Measurements from ENCODE around the gene ADCY2.

Gene ADCY2

DNA sequence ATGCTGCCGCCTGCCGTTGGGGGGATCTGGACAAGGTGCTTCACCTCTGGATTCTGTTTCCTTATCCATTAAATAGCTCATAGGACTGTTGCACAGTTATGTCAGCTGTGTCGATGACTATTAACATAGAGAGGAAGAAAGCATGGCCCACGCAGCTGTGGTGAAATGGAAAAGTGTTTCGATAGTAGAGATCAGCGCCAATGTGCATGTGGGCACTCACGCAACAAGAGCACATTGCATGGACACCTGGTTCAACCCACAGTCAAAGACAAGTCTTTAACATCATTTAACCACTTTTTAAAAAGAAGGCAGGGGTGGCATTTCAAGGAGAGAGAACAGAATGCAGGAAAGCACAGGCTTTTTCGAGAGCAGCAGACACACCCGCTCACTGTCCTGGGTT is 107.6 kb downstream of the ADCY2 start (continued):
- no peak for TF ChIP-seq HIC1 (tag by site-specific recombination; IDR thresholded peaks at IDR 0.05)
- TF ChIP-seq ZNF211 (tag by site-specific recombination; IDR thresholded peaks at IDR 0.05; ENCODE audit: low read depth) = no peak

DNA sequence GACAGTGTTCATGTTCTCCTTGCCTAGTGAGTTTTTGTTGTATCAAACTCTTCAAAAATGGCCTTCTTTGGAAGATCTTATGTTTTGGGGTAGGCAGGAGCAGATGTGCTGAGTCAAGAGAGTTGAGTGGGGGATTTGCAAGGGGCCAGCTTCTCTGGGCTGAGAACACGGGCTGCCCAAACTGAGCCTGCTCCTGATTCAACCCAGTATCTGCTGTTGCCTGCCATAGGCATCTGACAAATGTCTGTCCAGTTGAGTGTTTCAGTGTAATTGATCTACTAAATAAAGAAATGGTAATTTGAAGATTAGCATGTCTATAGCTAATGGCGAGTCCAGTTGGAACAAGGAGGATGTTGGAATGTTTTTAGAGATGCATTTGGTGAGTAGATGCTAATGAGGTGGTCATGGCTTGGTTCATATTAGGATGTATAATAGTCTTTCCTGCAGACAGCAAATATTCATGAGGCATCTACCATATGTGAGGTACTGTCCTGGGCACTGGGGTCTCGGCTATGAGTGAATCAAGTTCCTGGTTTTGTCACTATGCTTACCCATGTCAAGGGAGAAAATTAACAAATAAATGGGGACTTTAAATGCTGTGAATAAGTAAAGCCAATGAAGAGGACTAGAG is 119.5 kb downstream of the ADCY2 start:
- no peak overlapping the region for H3K4me3 ChIP-seq (ENCODE audit: low read depth, low read length)
- H3K4me1 ChIP-seq (ENCODE audit: control insufficient read depth, insufficient read depth, low read length) = no peaks in the 10 kb centered on the region
- H3K36me3 ChIP-seq (ENCODE audit: control insufficient read depth in 2 of 2, insufficient read depth in 1 of 2, low read length in 2 of 2) = no peaks in the 10 kb centered on the region
- TF ChIP-seq ZXDB (tag by site-specific recombination; IDR thresholded peaks at IDR 0.05) (no peak), ZNF544 (tag by site-specific recombination; IDR thresholded peaks at IDR 0.05) (no peak), ZNF19 (tag by site-specific recombination; IDR thresholded peaks at IDR 0.05; ENCODE audit: low read depth) (no peak), ZNF248 (tag by site-specific recombination; IDR thresholded peaks at IDR 0.05) (no peak), ZNF548 (tag by site-specific recombination; IDR thresholded peaks at IDR 0.05) (no peak), ZNF473 (tag by site-specific recombination; IDR thresholded peaks at IDR 0.05) (no peak), ZBTB17 (tag by site-specific recombination; IDR thresholded peaks at IDR 0.05) (no peak), ZNF530 (tag by site-specific recombination; IDR thresholded peaks at IDR 0.05; ENCODE audit: low read depth) (no peak)
- CTCF ChIA-PET = no interaction called here
- POLR2A ChIA-PET = no interaction called here
- no peaks in the 10 kb centered on the region for H3K9me3 ChIP-seq (ENCODE audit: control insufficient read depth, insufficient read depth, low read depth, low read length)
- H3K27ac ChIP-seq (ENCODE audit: extremely low read depth, low read depth, low read length) = no peak overlapping the region

- no peaks in the 10 kb centered on the region for H3K9me3 ChIP-seq (ENCODE audit: control insufficient read depth, insufficient read depth, low read depth, low read length)
- ChIA-PET CTCF (interaction anchor here (0.7 to 1.2 kb wide), 4 partner anchors 47 to 300 kb away, joined by 3 to 4 read pairs (median 3); no protein-coding TSS in a partner anchor), POLR2A (no interaction called here)
- H3K27ac ChIP-seq (ENCODE audit: extremely low read depth, low read depth, low read length) = no peak overlapping the region
- no peaks in the 10 kb centered on the region for H3K36me3 ChIP-seq (ENCODE audit: control insufficient read depth in 2 of 2, insufficient read depth in 1 of 2, low read length in 2 of 2)
- H3K4me3 ChIP-seq (ENCODE audit: low read depth, low read length) = no peak overlapping the region
- TF ChIP-seq KLF16 (tag by site-specific recombination; IDR thresholded peaks at IDR 0.05) = no peak
- H3K4me1 ChIP-seq (ENCODE audit: control insufficient read depth, insufficient read depth, low read length) = no peaks in the 10 kb centered on the region
These were observed 120.3 kb downstream of the ADCY2 start for GRCh38 chr5:7516253-7516652.

DNA sequence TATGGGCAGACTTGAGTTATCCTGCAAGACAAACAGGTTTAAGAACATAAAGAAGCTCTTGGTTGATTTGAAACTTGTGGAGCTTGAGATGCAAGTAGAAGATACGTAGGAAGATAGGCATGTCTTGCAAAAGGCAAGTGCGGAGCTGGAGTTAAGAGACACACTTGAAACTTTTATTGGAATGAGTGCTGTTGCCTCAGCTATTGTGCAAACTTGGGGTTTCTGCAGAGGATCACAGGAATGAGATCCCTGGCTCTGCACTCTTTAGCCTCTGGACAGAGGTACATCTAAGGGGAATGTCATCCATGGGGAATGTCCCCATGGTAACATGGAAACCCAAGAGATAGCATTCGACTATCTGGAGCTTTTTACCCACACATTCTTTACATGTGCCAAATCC is 121.1 kb downstream of the ADCY2 start:
- POLR2A ChIA-PET = no interaction called here
- CTCF ChIA-PET = interaction anchor here (0.6 to 1.2 kb wide), 4 partner anchors 229 to 339 kb away, joined by 3 to 4 read pairs (median 4); no protein-coding TSS in a partner anchor
- no peak for TF ChIP-seq GLIS1 (tag by site-specific recombination; IDR thresholded peaks at IDR 0.05)
- TF ChIP-seq ZSCAN30 (tag by site-specific recombination; IDR thresholded peaks at IDR 0.05) = no peak
- TF ChIP-seq ZNF274 (IDR thresholded peaks at IDR 0.05; ENCODE audit: low read length) = no peak
- TF ChIP-seq ZNF274 (tag by site-specific recombination; IDR thresholded peaks at IDR 0.05; ENCODE audit: borderline replicate concordance) = no peak
- no peak for TF ChIP-seq KLF1 (tag by site-specific recombination; IDR thresholded peaks at IDR 0.05)
- no peak for TF ChIP-seq ZNF19 (tag by site-specific recombination; IDR thresholded peaks at IDR 0.05; ENCODE audit: low read depth)
- TF ChIP-seq ZNF174 (tag by site-specific recombination; IDR thresholded peaks at IDR 0.05) = no peak
- no peak for TF ChIP-seq ZNF214 (tag by site-specific recombination; IDR thresholded peaks at IDR 0.05; ENCODE audit: borderline replicate concordance)
- TF ChIP-seq ZNF473 (tag by site-specific recombination; IDR thresholded peaks at IDR 0.05) = no peak
- no peak for TF ChIP-seq ZNF530 (tag by site-specific recombination; IDR thresholded peaks at IDR 0.05; ENCODE audit: low read depth)
- no peak for TF ChIP-seq ZNF2 (tag by site-specific recombination; IDR thresholded peaks at IDR 0.05)
- no peak for TF ChIP-seq ZNF610 (tag by site-specific recombination; IDR thresholded peaks at IDR 0.05; ENCODE audit: borderline replicate concordance)
- no peak for TF ChIP-seq ZNF121 (tag by site-specific recombination; IDR thresholded peaks at IDR 0.05)
- no peak for TF ChIP-seq SCRT1 (tag by site-specific recombination; IDR thresholded peaks at IDR 0.05; ENCODE audit: borderline replicate concordance)
- TF ChIP-seq ZNF658 (tag by site-specific recombination; IDR thresholded peaks at IDR 0.05) = no peak
- TF ChIP-seq ZNF501 (tag by site-specific recombination; IDR thresholded peaks at IDR 0.05) = no peak
- no peak for TF ChIP-seq ZNF549 (tag by site-specific recombination; IDR thresholded peaks at IDR 0.05)
- no peak for TF ChIP-seq ZNF354C (tag by site-specific recombination; IDR thresholded peaks at IDR 0.05; ENCODE audit: borderline replicate concordance, low read depth)
- TF ChIP-seq ZNF157 (tag by site-specific recombination; IDR thresholded peaks at IDR 0.05) = no peak
- H3K27ac ChIP-seq (ENCODE audit: extremely low read depth, low read depth, low read length) = no peak overlapping the region
- H3K9me3 ChIP-seq (ENCODE audit: control insufficient read depth, insufficient read depth, low read depth, low read length) = no peaks in the 10 kb centered on the region
- no peaks in the 10 kb centered on the region for H3K4me1 ChIP-seq (ENCODE audit: control insufficient read depth, insufficient read depth, low read length)
- no peak overlapping the region for H3K4me3 ChIP-seq (ENCODE audit: low read depth, low read length)
- H3K36me3 ChIP-seq (ENCODE audit: control insufficient read depth in 2 of 2, insufficient read depth in 1 of 2, low read length in 2 of 2) = no peaks in the 10 kb centered on the region

All from HEK293 (cell line).